ENCODE results near the gene LRRN3.

Gene LRRN3

GRCh38 chr7:111089822-111090426, 1.0 kb upstream of the LRRN3 start:
- H3K36me3 Mint-ChIP-seq (ENCODE audit: low read depth), result peaks cover 34% of the 10 kb centered on the region
- H3K4me3 Mint-ChIP-seq, result peak overlapping the region; percentile 93
- H3K27me3 Mint-ChIP-seq, result no peaks in the 10 kb centered on the region
- peak overlapping the region; percentile 99 for H3K27ac Mint-ChIP-seq
- H3K4me1 Mint-ChIP-seq (ENCODE audit: low read depth), result peaks cover 78% of the 10 kb centered on the region
- H3K9me3 Mint-ChIP-seq, result peaks cover 4% of the 10 kb centered on the region

- H3K27me3 Mint-ChIP-seq, result no peaks in the 10 kb centered on the region
- H3K36me3 Mint-ChIP-seq (ENCODE audit: low read depth), result peaks cover 40% of the 10 kb centered on the region
- peak overlapping the region; percentile 99 for H3K27ac Mint-ChIP-seq
- H3K4me3 Mint-ChIP-seq, result peak overlapping the region; percentile 93
- peaks cover 74% of the 10 kb centered on the region for H3K4me1 Mint-ChIP-seq (ENCODE audit: low read depth)
- no peaks in the 10 kb centered on the region for H3K9me3 Mint-ChIP-seq
Measured at GRCh38 chr7:111091593-111092358, 849 bp downstream of the LRRN3 start.

GRCh38 chr7:111092406-111093236, 1.7 kb downstream of the LRRN3 start:
- peaks cover 43% of the 10 kb centered on the region for H3K36me3 Mint-ChIP-seq (ENCODE audit: low read depth)
- H3K4me3 Mint-ChIP-seq, result peak overlapping the region; percentile 93
- no peaks in the 10 kb centered on the region for H3K27me3 Mint-ChIP-seq
- H3K27ac Mint-ChIP-seq, result peak overlapping the region; percentile 99
- no peaks in the 10 kb centered on the region for H3K9me3 Mint-ChIP-seq
- H3K4me1 Mint-ChIP-seq (ENCODE audit: low read depth), result peaks cover 73% of the 10 kb centered on the region

GRCh38 chr7:111093496-111093895, 2.6 kb downstream of the LRRN3 start:
- Mint-ChIP-seq H3K4me1 (ENCODE audit: low read depth) (peaks cover 73% of the 10 kb centered on the region), H3K27ac (peak overlapping the region; percentile 99), H3K36me3 (ENCODE audit: low read depth) (peaks cover 49% of the 10 kb centered on the region), H3K27me3 (no peaks in the 10 kb centered on the region), H3K4me3 (peak overlapping the region; percentile 93), H3K9me3 (no peaks in the 10 kb centered on the region)

- H3K4me1 Mint-ChIP-seq (ENCODE audit: low read depth), result peaks cover 73% of the 10 kb centered on the region
- H3K9me3 Mint-ChIP-seq, result no peaks in the 10 kb centered on the region
- no peaks in the 10 kb centered on the region for H3K27me3 Mint-ChIP-seq
- peak overlapping the region; percentile 99 for H3K27ac Mint-ChIP-seq
- peaks cover 56% of the 10 kb centered on the region for H3K36me3 Mint-ChIP-seq (ENCODE audit: low read depth)
- H3K4me3 Mint-ChIP-seq, result peak overlapping the region; percentile 93
Measured at GRCh38 chr7:111094419-111094818, 3.5 kb downstream of the LRRN3 start.

- H3K4me3 Mint-ChIP-seq, result peak overlapping the region; percentile 93
- peaks cover 85% of the 10 kb centered on the region for H3K4me1 Mint-ChIP-seq (ENCODE audit: low read depth)
- H3K9me3 Mint-ChIP-seq, result no peaks in the 10 kb centered on the region
- H3K36me3 Mint-ChIP-seq (ENCODE audit: low read depth), result peaks cover 72% of the 10 kb centered on the region
- H3K27me3 Mint-ChIP-seq, result no peaks in the 10 kb centered on the region
- peak overlapping the region; percentile 82 for H3K27ac Mint-ChIP-seq
Measured at GRCh38 chr7:111096997-111097396, 6.1 kb downstream of the LRRN3 start.

- H3K9me3 Mint-ChIP-seq, result no peaks in the 10 kb centered on the region
- H3K36me3 Mint-ChIP-seq (ENCODE audit: low read depth), result peaks cover 75% of the 10 kb centered on the region
- peak overlapping the region; percentile 75 for H3K4me3 Mint-ChIP-seq
- peaks cover 87% of the 10 kb centered on the region for H3K4me1 Mint-ChIP-seq (ENCODE audit: low read depth)
- H3K27ac Mint-ChIP-seq, result peak overlapping the region; percentile 82
- H3K27me3 Mint-ChIP-seq, result no peaks in the 10 kb centered on the region
Measured at GRCh38 chr7:111098011-111098925, 7.3 kb downstream of the LRRN3 start.

- Mint-ChIP-seq H3K4me1 (ENCODE audit: low read depth) (peaks cover 87% of the 10 kb centered on the region), H3K9me3 (no peaks in the 10 kb centered on the region), H3K27ac (peak overlapping the region; percentile 56), H3K4me3 (peak overlapping the region; percentile 75), H3K36me3 (ENCODE audit: low read depth) (peaks cover 75% of the 10 kb centered on the region), H3K27me3 (no peaks in the 10 kb centered on the region)
Measured at GRCh38 chr7:111098926-111099250, 8.0 kb downstream of the LRRN3 start.

- Mint-ChIP-seq H3K4me1 (ENCODE audit: low read depth) (peaks cover 87% of the 10 kb centered on the region), H3K27ac (no peak overlapping the region), H3K27me3 (no peaks in the 10 kb centered on the region), H3K36me3 (ENCODE audit: low read depth) (peaks cover 77% of the 10 kb centered on the region), H3K4me3 (no peak overlapping the region), H3K9me3 (no peaks in the 10 kb centered on the region)
Measured at GRCh38 chr7:111101856-111102646, 11.1 kb downstream of the LRRN3 start.

GRCh38 chr7:111103136-111103535, 12.2 kb downstream of the LRRN3 start:
- H3K36me3 Mint-ChIP-seq (ENCODE audit: low read depth), result peaks cover 71% of the 10 kb centered on the region
- H3K27me3 Mint-ChIP-seq, result no peaks in the 10 kb centered on the region
- H3K4me3 Mint-ChIP-seq, result peak overlapping the region; percentile 37
- peak overlapping the region; percentile 87 for H3K27ac Mint-ChIP-seq
- no peaks in the 10 kb centered on the region for H3K9me3 Mint-ChIP-seq
- peaks cover 82% of the 10 kb centered on the region for H3K4me1 Mint-ChIP-seq (ENCODE audit: low read depth)

GRCh38 chr7:111103678-111104274, 12.8 kb downstream of the LRRN3 start:
- H3K36me3 Mint-ChIP-seq (ENCODE audit: low read depth), result peaks cover 69% of the 10 kb centered on the region
- peak overlapping the region; percentile 38 for H3K4me3 Mint-ChIP-seq
- peaks cover 80% of the 10 kb centered on the region for H3K4me1 Mint-ChIP-seq (ENCODE audit: low read depth)
- no peaks in the 10 kb centered on the region for H3K9me3 Mint-ChIP-seq
- H3K27ac Mint-ChIP-seq, result peak overlapping the region; percentile 87
- H3K27me3 Mint-ChIP-seq, result no peaks in the 10 kb centered on the region

- Mint-ChIP-seq H3K27me3 (no peaks in the 10 kb centered on the region), H3K4me3 (peak overlapping the region; percentile 14), H3K27ac (peak overlapping the region; percentile 87), H3K9me3 (no peaks in the 10 kb centered on the region), H3K36me3 (ENCODE audit: low read depth) (peaks cover 70% of the 10 kb centered on the region), H3K4me1 (ENCODE audit: low read depth) (peaks cover 79% of the 10 kb centered on the region)
Measured at GRCh38 chr7:111104710-111105109, 13.8 kb downstream of the LRRN3 start.

- peak overlapping the region; percentile 23 for H3K27ac Mint-ChIP-seq
- no peaks in the 10 kb centered on the region for H3K27me3 Mint-ChIP-seq
- H3K4me1 Mint-ChIP-seq (ENCODE audit: low read depth), result peaks cover 74% of the 10 kb centered on the region
- no peak overlapping the region for H3K4me3 Mint-ChIP-seq
- peaks cover 72% of the 10 kb centered on the region for H3K36me3 Mint-ChIP-seq (ENCODE audit: low read depth)
- H3K9me3 Mint-ChIP-seq, result no peaks in the 10 kb centered on the region
Measured at GRCh38 chr7:111105269-111105668, 14.3 kb downstream of the LRRN3 start.

All from stimulated activated naive CD8-positive, alpha-beta T cell treated with anti-CD3 and anti-CD28 coated beads, Interleukin-15, Interleukin-2, amounts not matched to agents 100 ng/mL and 50 ng/mL, for 24 hours (primary cell).